GM23338 (cell line): ENCODE data around the gene MDGA2.

Source experiments
- CREB1 ChIP-seq: fragments of 250-450 bp; sonication (Bioruptor Pico); IDR thresholded peaks from 2 replicates; pipeline ENCODE4 v1.5.0; 2020; ENCODE audit warnings: low read depth, mild to moderate bottlenecking, moderate library complexity
- CTCF ChIP-seq, 2 experiments: fragments of 200-600 bp in 1 of 2; sonication (generic) in 1 of 2; conservative IDR thresholded peaks; 2 replicates each; pipeline versions ENCODE4 v1.5.1 to v1.6.1; 2016 to 2017; ENCODE audit warnings: antibody characterized with exemption in 2 of 2, low read depth in 2 of 2, mild to moderate bottlenecking in 2 of 2, moderate library complexity in 1 of 2
- ETS1 ChIP-seq: IDR thresholded peaks from 2 replicates; pipeline ENCODE4 v1.6.1; 2016; ENCODE audit warnings: antibody characterized with exemption
- EZH2 ChIP-seq: fragments of 200-600 bp; sonication (generic); IDR thresholded peaks from one replicate; pipeline ENCODE4 v1.8.0; 2017; ENCODE audit warnings: antibody characterized with exemption, mild to moderate bottlenecking, low read depth; ENCODE audit not compliant: unreplicated experiment
- EZH2phosphoT487 ChIP-seq: fragments of 200-600 bp; sonication (generic); IDR thresholded peaks from one replicate; pipeline ENCODE4 v1.8.1; 2018; ENCODE audit warnings: antibody characterized with exemption; ENCODE audit not compliant: unreplicated experiment
- JUNB ChIP-seq: IDR thresholded peaks from one replicate; pipeline ENCODE4 v1.6.1; 2016; ENCODE audit warnings: antibody characterized with exemption; ENCODE audit not compliant: unreplicated experiment
- NANOG ChIP-seq: IDR thresholded peaks from 2 replicates; pipeline ENCODE4 v1.6.1; 2016; ENCODE audit warnings: antibody characterized with exemption, borderline replicate concordance
- POLR2AphosphoS5 ChIP-seq: IDR thresholded peaks from 2 replicates; pipeline ENCODE4 v1.6.1; 2016; ENCODE audit warnings: antibody characterized with exemption, low read depth
- REST ChIP-seq: IDR thresholded peaks from one replicate; pipeline ENCODE4 v1.6.1; 2018; ENCODE audit warnings: antibody characterized with exemption; ENCODE audit not compliant: unreplicated experiment
- ZNF114 ChIP-seq: fragments of 250-450 bp; sonication (Bioruptor Pico); IDR thresholded peaks from 2 replicates; pipeline ENCODE4 v1.5.0; 2020; ENCODE audit warnings: mild to moderate bottlenecking, moderate library complexity
- ZNF331 ChIP-seq: fragments of 250-450 bp; sonication (Bioruptor Pico); IDR thresholded peaks from 2 replicates; pipeline ENCODE4 v1.5.0; 2020; ENCODE audit warnings: low read depth, mild to moderate bottlenecking, moderate library complexity

- no peak for TF ChIP-seq EZH2phosphoT487
- TF ChIP-seq CTCF (conservative IDR thresholded peaks at IDR 0.05; ENCODE audit: low read depth in 2 of 2): no peak
- TF ChIP-seq POLR2AphosphoS5: no peak
- TF ChIP-seq ETS1: no peak
- no peak for TF ChIP-seq EZH2
- TF ChIP-seq NANOG: no peak
- TF ChIP-seq JUNB: no peak
- no peak for TF ChIP-seq ZNF114
- TF ChIP-seq REST: no peak
- no peak for TF ChIP-seq ZNF331
- no peak for TF ChIP-seq CREB1
These were observed 734.8 kb downstream of the MDGA2 start for GRCh38 chr14:46940611-46941010.
